Spleen (tissue), 11 donors: Measurements from ENCODE around the gene ESYT2. TPM values are rescaled to one million over a fixed set of nuclear protein-coding genes. Genes with fewer than 3 reads are reported as not detected.

Source experiments
- DNase-seq: peaks from one replicate; pipeline ENCODE4 v3.0.0-alpha.2; 2020
- H3K27ac ChIP-seq, 8 donors: fragments of 200-600 bp; sonication (generic) in 7 of 8; 1 replicate in 4 of 8; 2 replicates in 4 of 8; pipeline versions ENCODE4 v1.5.0 to v1.8.0; 2016 to 2021; ENCODE audit warnings: inconsistent platforms in 4 of 8, mild to moderate bottlenecking in 4 of 8, moderate library complexity in 1 of 8
- H3K27me3 ChIP-seq, 7 donors: fragments of 200-600 bp; sonication (generic) in 6 of 7; replicated peaks in 1 of 7; 1 replicate in 4 of 7; 2 replicates in 3 of 7; pipeline versions ENCODE4 v1.5.0 to v1.8.0; 2016 to 2021; ENCODE audit warnings: inconsistent platforms in 3 of 7, mild to moderate bottlenecking in 1 of 7
- H3K36me3 ChIP-seq, 6 donors: fragments of 200-600 bp; sonication (generic) in 5 of 6; 1 replicate in 4 of 6; 2 replicates in 2 of 6; pipeline versions ENCODE4 v1.5.0 to v1.8.0; 2016 to 2021; ENCODE audit warnings: inconsistent platforms in 2 of 6
- H3K4me1 ChIP-seq, 6 donors: fragments of 200-600 bp; sonication (generic) in 5 of 6; 1 replicate in 3 of 6; 2 replicates in 3 of 6; pipeline versions ENCODE4 v1.5.0 to v1.8.0; 2016 to 2021; ENCODE audit warnings: inconsistent platforms in 3 of 6
- H3K4me3 ChIP-seq, 8 donors: fragments of 200-600 bp; sonication (generic) in 7 of 8; 1 replicate in 4 of 8; 2 replicates in 4 of 8; pipeline versions ENCODE4 v1.5.0 to v1.8.0; 2016 to 2021; ENCODE audit warnings: inconsistent platforms in 4 of 8, mild to moderate bottlenecking in 4 of 8, moderate library complexity in 2 of 8
- H3K9me3 ChIP-seq, 8 donors: fragments of 200-600 bp; sonication (generic) in 7 of 8; 1 replicate in 4 of 8; 2 replicates in 4 of 8; pipeline versions ENCODE4 v1.5.0 to v1.8.0; 2016 to 2021; ENCODE audit warnings: inconsistent platforms in 4 of 8
- POLR2A ChIP-seq, 3 donors: fragments of 450-650 bp; IDR thresholded peaks; one replicate each; pipeline ENCODE4 v1.5.1; 2017; ENCODE audit warnings: antibody characterized with exemption in 3 of 3, mild to moderate bottlenecking in 1 of 3
- POLR2AphosphoS5 ChIP-seq, 3 donors: sonication (generic); formaldehyde crosslinking; IDR thresholded peaks; one replicate each; pipeline ENCODE4 v1.5.1; 2017; ENCODE audit warnings: antibody characterized with exemption in 3 of 3
- WGBS, 5 donors: extraction: QIAGEN DNeasy Blood & Tissue Kit in 3 of 5; methylation state at CpG; one replicate each; pipeline versions ENCODE4 v1.1.5 to v1.1.7; 2013 to 2018; 5-methylcytosine and 5-hydroxymethylcytosine counted together
- intact Hi-C: fragments of 100-400 bp; cut with DNase I; formaldehyde crosslinking; loops from one replicate; pipeline ENCODE4 v1.15.0; 2023; ENCODE audit warnings: low total_unique reads
- polyA plus RNA-seq, 3 donors: library from polyadenylated mRNA; stranded (reverse); fragments of 200-250 nt; gene quantifications; one replicate each; pipeline ENCODE4 v1.2.1, GENCODE V29; 2013
- total RNA-seq, 7 donors: library from RNA; depleted of rRNA in 3 of 7; stranded (reverse); fragments of >200 nt in 3 of 7; fragmentation: NEBNext Ultra II Directional in 4 of 7; extraction: Animal tissue kit (Norgen Biotek cat#: 25700) in 4 of 7; gene quantifications; one replicate each; pipeline versions ENCODE4 v1.1.0 to v1.2.1, GENCODE V29; 2016 to 2021
- TF ChIP-seq, protein P1 (sequence below), 11 experiments: fragments of 200-600 bp in 7 of 11; fragments of 450-650 bp in 4 of 11; sonication (generic) in 4 of 11; IDR thresholded peaks in 8 of 11; conservative IDR thresholded peaks in 3 of 11; 1 replicate in 7 of 11; 2 replicates in 4 of 11; pipeline versions ENCODE4 v1.4.0 to v1.8.0; 2016 to 2021; ENCODE audit warnings: antibody characterized with exemption in 11 of 11, inconsistent platforms in 4 of 11, mild to moderate bottlenecking in 1 of 11
- donor health status: healthy with polysubstance abuse.
- donor health status: DM: no; HTN: no; CAD: no; lungs with moderate emphysema.
- donor health status: DM: no; HTN: no; CAD: no.
- donor health status: Bipolar disorder and iron deficiency.
- donor health status: healthy.
- donor health status: DM: no; HTN: no; CAD: no.
- donor health status: DM: yes; HTN: yes; CAD: no.

The ESYT2 gene
- total and polyA plus RNA-seq, 10 donors, result 6.6 to 61.0 (median 45.9) TPM

DNA sequence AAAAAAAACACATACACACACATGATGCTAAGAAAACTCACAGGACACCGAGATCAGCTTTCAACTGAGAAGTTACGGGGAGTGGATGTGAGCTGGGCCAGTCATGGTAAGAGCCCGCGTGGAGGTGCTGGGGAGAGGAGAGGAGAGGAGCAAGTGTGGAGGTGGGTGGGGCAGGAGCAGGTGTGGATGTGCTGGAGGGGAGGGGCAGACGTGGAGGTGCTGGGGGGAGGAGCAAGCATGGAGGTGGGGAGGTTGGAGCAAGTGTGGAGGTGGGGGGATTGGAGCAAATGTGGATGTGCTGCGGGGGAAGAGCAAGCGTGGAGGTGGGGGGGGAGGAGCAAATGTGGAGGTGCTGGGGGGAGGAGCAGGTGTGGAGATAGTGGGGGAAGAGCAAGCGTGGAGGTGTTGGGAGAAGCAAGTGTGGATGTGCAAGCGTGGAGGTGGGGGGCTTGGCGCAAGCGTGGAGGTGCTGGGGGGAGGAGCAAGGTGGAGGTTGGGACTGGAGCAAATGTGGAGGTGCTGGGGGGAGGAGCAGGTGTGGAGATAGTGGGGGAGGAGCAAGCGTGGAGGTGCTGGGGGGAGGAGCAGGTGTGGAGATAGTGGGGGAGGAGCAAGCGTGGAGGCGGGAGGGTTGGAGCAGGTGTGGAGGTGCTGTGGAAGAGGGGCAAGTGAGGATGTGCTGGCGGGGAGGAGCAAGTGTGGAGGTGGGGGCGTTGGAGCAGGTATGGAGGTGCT, 100.2 kb downstream of the ESYT2 start:
- Histone ChIP-seq H3K4me1 (peaks cover 0 to 7% (median 0%) of the 10 kb centered on the region in 6 donors), H3K27ac (no peak overlapping the region), H3K9me3 (peaks cover 0 to 5% (median 0%) of the 10 kb centered on the region in 8 donors), H3K4me3 (no peak overlapping the region), H3K36me3 (peaks cover 0 to 41% (median 9%) of the 10 kb centered on the region in 6 donors), H3K27me3 (no peaks in the 10 kb centered on the region)
- WGBS, 5 donors, result 90 to 94% (median 93%) methylated on average over 15 to 16 of the region's 16 CpGs
- TF ChIP-seq POLR2A (IDR thresholded peaks at IDR 0.05) (no peak), POLR2AphosphoS5 (IDR thresholded peaks at IDR 0.05) (no peak)
- TF ChIP-seq, protein P1, sequence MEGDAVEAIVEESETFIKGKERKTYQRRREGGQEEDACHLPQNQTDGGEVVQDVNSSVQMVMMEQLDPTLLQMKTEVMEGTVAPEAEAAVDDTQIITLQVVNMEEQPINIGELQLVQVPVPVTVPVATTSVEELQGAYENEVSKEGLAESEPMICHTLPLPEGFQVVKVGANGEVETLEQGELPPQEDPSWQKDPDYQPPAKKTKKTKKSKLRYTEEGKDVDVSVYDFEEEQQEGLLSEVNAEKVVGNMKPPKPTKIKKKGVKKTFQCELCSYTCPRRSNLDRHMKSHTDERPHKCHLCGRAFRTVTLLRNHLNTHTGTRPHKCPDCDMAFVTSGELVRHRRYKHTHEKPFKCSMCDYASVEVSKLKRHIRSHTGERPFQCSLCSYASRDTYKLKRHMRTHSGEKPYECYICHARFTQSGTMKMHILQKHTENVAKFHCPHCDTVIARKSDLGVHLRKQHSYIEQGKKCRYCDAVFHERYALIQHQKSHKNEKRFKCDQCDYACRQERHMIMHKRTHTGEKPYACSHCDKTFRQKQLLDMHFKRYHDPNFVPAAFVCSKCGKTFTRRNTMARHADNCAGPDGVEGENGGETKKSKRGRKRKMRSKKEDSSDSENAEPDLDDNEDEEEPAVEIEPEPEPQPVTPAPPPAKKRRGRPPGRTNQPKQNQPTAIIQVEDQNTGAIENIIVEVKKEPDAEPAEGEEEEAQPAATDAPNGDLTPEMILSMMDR (IDR thresholded peaks at IDR 0.05 in 8 of 11, conservative IDR thresholded peaks at IDR 0.05 in 3 of 11), result no peak
- DNase-seq, result no peak
- intact Hi-C loops, result no loop called here

GRCh38 chr7:158727690-158728089, 101.6 kb downstream of the ESYT2 start:
- Histone ChIP-seq H3K27ac (no peak overlapping the region), H3K4me3 (no peak overlapping the region), H3K9me3 (peaks cover 0 to 5% (median 0%) of the 10 kb centered on the region in 8 donors), H3K4me1 (peaks cover 0 to 7% (median 0%) of the 10 kb centered on the region in 6 donors), H3K36me3 (peaks cover 0 to 28% (median 1%) of the 10 kb centered on the region in 6 donors), H3K27me3 (no peaks in the 10 kb centered on the region)
- no peak for DNase-seq
- no peak for TF ChIP-seq POLR2AphosphoS5 (IDR thresholded peaks at IDR 0.05)
- no peak for TF ChIP-seq POLR2A (IDR thresholded peaks at IDR 0.05)
- TF ChIP-seq, protein P1 (IDR thresholded peaks at IDR 0.05 in 8 of 11, conservative IDR thresholded peaks at IDR 0.05 in 3 of 11), result no peak
- intact Hi-C loops, result no loop called here
- WGBS, 5 donors, result 94 to 98% (median 96%) methylated on average over 5 of the region's 5 CpGs

GRCh38 chr7:158726277-158726807, 103.0 kb downstream of the ESYT2 start:
- no peak overlapping the region for H3K27ac ChIP-seq
- DNase-seq, result no peak
- H3K36me3 ChIP-seq, result peaks cover 0 to 15% (median 0%) of the 10 kb centered on the region in 6 donors
- 76 to 95% (median 92%) methylated on average over 4 of the region's 4 CpGs for WGBS, 5 donors
- intact Hi-C loops, result no loop called here
- peaks cover 0 to 5% (median 0%) of the 10 kb centered on the region in 8 donors for H3K9me3 ChIP-seq
- peaks cover 0 to 7% (median 0%) of the 10 kb centered on the region in 6 donors for H3K4me1 ChIP-seq
- TF ChIP-seq POLR2AphosphoS5 (IDR thresholded peaks at IDR 0.05), result no peak
- TF ChIP-seq, protein P1 (IDR thresholded peaks at IDR 0.05 in 8 of 11, conservative IDR thresholded peaks at IDR 0.05 in 3 of 11), result no peak
- TF ChIP-seq POLR2A (IDR thresholded peaks at IDR 0.05), result no peak
- H3K4me3 ChIP-seq, result no peak overlapping the region
- no peaks in the 10 kb centered on the region for H3K27me3 ChIP-seq

GRCh38 chr7:158725506-158725800, 103.9 kb downstream of the ESYT2 start:
- no peak overlapping the region for H3K4me3 ChIP-seq
- WGBS, 5 donors, result 81 to 93% (median 86%) methylated on average over 4 of the region's 4 CpGs
- DNase-seq, result no peak
- no peak overlapping the region for H3K27ac ChIP-seq
- no peaks in the 10 kb centered on the region for H3K27me3 ChIP-seq
- H3K4me1 ChIP-seq, result peaks cover 0 to under 1% (median 0%) of the 10 kb centered on the region in 6 donors
- H3K36me3 ChIP-seq, result peaks cover 0 to 8% (median 0%) of the 10 kb centered on the region in 6 donors
- TF ChIP-seq POLR2A (IDR thresholded peaks at IDR 0.05) (no peak), POLR2AphosphoS5 (IDR thresholded peaks at IDR 0.05) (no peak)
- TF ChIP-seq, protein P1 (IDR thresholded peaks at IDR 0.05 in 8 of 11, conservative IDR thresholded peaks at IDR 0.05 in 3 of 11), result no peak
- H3K9me3 ChIP-seq, result peaks cover 0 to under 1% (median 0%) of the 10 kb centered on the region in 8 donors
- intact Hi-C loops, result no loop called here
